ENCODE results near the gene SLC2A1.

The SLC2A1 gene

GRCh38 chr1:42945164-42945563, 13.5 kb downstream of the SLC2A1 start:
- FAIRE-seq (peak; percentile 13), DNase-seq (ENCODE audit: insufficient read length, low spot score) (no peak)
- TF ChIP-seq PAX5 (IDR thresholded peaks at IDR 0.05; ENCODE audit: insufficient read depth, low read length, severe bottlenecking) = no peak
- no peak for TF ChIP-seq POU2F2 (IDR thresholded peaks at IDR 0.05; ENCODE audit: low read depth, low read length)
- no peak for TF ChIP-seq SPI1 (IDR thresholded peaks at IDR 0.05; ENCODE audit: low read depth, low read length)

GRCh38 chr1:42944246-42944928, 14.3 kb downstream of the SLC2A1 start:
- FAIRE-seq (no peak), DNase-seq (ENCODE audit: insufficient read length, low spot score) (no peak)
- no peak for TF ChIP-seq PAX5 (IDR thresholded peaks at IDR 0.05; ENCODE audit: insufficient read depth, low read length, severe bottlenecking)
- peak; percentile 75 for TF ChIP-seq SPI1 (IDR thresholded peaks at IDR 0.05; ENCODE audit: low read depth, low read length)

DNA sequence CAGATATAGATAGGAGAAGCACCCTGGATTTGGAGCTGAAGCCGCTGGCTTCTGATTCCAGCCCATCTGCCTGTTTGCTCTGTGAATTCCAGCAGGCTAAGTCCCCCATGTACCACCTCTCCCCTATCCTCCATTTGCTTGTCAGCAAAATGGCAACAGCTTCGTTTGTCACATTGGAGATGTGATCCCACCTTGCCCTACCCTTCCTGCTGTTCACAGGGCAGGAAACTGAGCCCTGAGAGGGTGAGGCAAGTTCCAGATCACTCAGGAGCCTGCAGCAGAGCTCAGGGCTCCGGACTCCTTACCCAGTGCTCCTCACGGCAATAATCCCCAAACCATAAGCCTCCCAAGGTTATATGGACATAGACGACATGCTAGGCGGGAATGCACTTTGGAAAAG, 14.9 kb downstream of the SLC2A1 start:
- FAIRE-seq (no peak), DNase-seq (ENCODE audit: insufficient read length, low spot score) (no peak)
- TF ChIP-seq POLR2AphosphoS5 (IDR thresholded peaks at IDR 0.05; ENCODE audit: low read depth, low read length) (no peak), POLR2A (IDR thresholded peaks at IDR 0.05; ENCODE audit: low read depth, low read length) (no peak), TAF1 (IDR thresholded peaks at IDR 0.05; ENCODE audit: low read depth, low read length) (no peak), POU2F2 (IDR thresholded peaks at IDR 0.05; ENCODE audit: low read depth, low read length) (no peak), SPI1 (IDR thresholded peaks at IDR 0.05; ENCODE audit: low read depth, low read length) (no peak), PAX5 (IDR thresholded peaks at IDR 0.05; ENCODE audit: insufficient read depth, low read length, severe bottlenecking) (no peak)

DNA sequence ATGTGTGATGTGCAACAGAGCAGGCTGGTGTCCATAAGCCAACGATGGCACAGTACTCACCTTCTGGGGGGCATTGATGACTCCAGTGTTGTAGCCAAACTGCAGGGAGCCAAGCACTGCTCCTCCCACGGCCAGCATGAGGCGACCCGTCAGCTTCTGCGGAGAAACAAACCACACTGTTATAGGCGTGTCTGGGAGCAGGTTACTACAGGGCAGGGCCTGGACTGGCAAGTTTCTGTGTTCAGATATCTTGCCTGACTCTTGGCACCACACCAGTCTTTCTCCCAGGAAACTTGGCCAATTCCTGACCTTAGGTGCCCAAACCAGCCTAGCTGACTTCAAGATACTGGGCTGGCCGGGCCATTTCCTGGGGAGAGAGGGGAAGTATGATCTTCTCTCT, 15.5 kb downstream of the SLC2A1 start:
- no peak for DNase-seq (ENCODE audit: insufficient read length, low spot score)
- no peak for TF ChIP-seq PAX5 (IDR thresholded peaks at IDR 0.05; ENCODE audit: insufficient read depth, low read length, severe bottlenecking)
- no peak for TF ChIP-seq POU2F2 (IDR thresholded peaks at IDR 0.05; ENCODE audit: low read depth, low read length)
- no peak for TF ChIP-seq SPI1 (IDR thresholded peaks at IDR 0.05; ENCODE audit: low read depth, low read length)
- TF ChIP-seq POLR2A (IDR thresholded peaks at IDR 0.05; ENCODE audit: low read depth, low read length) = no peak
- TF ChIP-seq TAF1 (IDR thresholded peaks at IDR 0.05; ENCODE audit: low read depth, low read length) = no peak
- TF ChIP-seq POLR2AphosphoS5 (IDR thresholded peaks at IDR 0.05; ENCODE audit: low read depth, low read length) = no peak
- FAIRE-seq = peak; percentile 31

- DNase-seq (ENCODE audit: insufficient read length, low spot score) (no peak), FAIRE-seq (no peak)
- TF ChIP-seq POLR2A (IDR thresholded peaks at IDR 0.05; ENCODE audit: low read depth, low read length) = no peak
- TF ChIP-seq SPI1 (IDR thresholded peaks at IDR 0.05; ENCODE audit: low read depth, low read length) = peak; percentile 54
- TF ChIP-seq TAF1 (IDR thresholded peaks at IDR 0.05; ENCODE audit: low read depth, low read length) = no peak
Observed at GRCh38 chr1:42942444-42942843, 16.2 kb downstream of the SLC2A1 start.

DNA sequence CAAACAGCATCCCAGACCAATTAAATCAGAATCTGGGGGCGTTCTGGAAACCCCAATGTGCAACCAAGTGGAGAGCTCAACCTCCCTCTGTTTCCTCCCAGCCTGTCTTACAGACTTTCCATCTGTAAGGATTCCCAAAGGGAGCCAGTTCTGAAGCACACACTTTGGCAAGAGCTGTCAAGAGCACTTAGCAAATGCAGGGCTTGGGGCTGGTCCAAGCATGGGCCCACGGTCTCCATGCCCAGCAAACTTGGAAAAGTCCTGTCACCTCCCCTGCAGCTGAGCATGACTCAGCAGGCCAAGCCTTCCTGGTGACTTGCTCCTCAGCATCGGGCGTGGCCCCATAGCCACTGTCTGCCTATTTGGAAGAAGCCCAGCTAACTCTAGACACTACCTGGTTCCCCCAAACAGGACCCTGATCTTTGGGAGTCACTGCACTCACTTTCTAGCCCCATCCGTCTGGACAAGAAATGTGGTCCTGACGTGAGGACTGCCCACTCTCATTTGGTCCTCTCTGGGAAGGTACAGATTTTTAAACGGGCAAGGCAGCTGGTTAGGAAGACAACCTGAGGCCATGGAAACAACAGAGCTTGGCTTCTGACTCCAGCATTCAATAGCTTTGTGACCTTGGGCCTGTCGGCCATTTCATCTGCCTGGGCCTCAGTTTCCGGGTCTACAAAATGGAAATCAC, 16.9 kb downstream of the SLC2A1 start:
- no peak for TF ChIP-seq POU2F2 (IDR thresholded peaks at IDR 0.05; ENCODE audit: low read depth, low read length)
- no peak for TF ChIP-seq TAF1 (IDR thresholded peaks at IDR 0.05; ENCODE audit: low read depth, low read length)
- no peak for TF ChIP-seq POLR2AphosphoS5 (IDR thresholded peaks at IDR 0.05; ENCODE audit: low read depth, low read length)
- FAIRE-seq = peak; percentile 5
- DNase-seq (ENCODE audit: insufficient read length, low spot score) = no peak

- DNase-seq (ENCODE audit: insufficient read length, low spot score) (no peak), FAIRE-seq (no peak)
- TF ChIP-seq POU2F2 (IDR thresholded peaks at IDR 0.05; ENCODE audit: low read depth, low read length) = no peak
- TF ChIP-seq PAX5 (IDR thresholded peaks at IDR 0.05; ENCODE audit: insufficient read depth, low read length, severe bottlenecking) = no peak
- no peak for TF ChIP-seq POLR2A (IDR thresholded peaks at IDR 0.05; ENCODE audit: low read depth, low read length)
- TF ChIP-seq SPI1 (IDR thresholded peaks at IDR 0.05; ENCODE audit: low read depth, low read length) = no peak
- no peak for TF ChIP-seq POLR2AphosphoS5 (IDR thresholded peaks at IDR 0.05; ENCODE audit: low read depth, low read length)
- no peak for TF ChIP-seq TAF1 (IDR thresholded peaks at IDR 0.05; ENCODE audit: low read depth, low read length)
Observed at GRCh38 chr1:42940851-42941639, 17.6 kb downstream of the SLC2A1 start.

DNA sequence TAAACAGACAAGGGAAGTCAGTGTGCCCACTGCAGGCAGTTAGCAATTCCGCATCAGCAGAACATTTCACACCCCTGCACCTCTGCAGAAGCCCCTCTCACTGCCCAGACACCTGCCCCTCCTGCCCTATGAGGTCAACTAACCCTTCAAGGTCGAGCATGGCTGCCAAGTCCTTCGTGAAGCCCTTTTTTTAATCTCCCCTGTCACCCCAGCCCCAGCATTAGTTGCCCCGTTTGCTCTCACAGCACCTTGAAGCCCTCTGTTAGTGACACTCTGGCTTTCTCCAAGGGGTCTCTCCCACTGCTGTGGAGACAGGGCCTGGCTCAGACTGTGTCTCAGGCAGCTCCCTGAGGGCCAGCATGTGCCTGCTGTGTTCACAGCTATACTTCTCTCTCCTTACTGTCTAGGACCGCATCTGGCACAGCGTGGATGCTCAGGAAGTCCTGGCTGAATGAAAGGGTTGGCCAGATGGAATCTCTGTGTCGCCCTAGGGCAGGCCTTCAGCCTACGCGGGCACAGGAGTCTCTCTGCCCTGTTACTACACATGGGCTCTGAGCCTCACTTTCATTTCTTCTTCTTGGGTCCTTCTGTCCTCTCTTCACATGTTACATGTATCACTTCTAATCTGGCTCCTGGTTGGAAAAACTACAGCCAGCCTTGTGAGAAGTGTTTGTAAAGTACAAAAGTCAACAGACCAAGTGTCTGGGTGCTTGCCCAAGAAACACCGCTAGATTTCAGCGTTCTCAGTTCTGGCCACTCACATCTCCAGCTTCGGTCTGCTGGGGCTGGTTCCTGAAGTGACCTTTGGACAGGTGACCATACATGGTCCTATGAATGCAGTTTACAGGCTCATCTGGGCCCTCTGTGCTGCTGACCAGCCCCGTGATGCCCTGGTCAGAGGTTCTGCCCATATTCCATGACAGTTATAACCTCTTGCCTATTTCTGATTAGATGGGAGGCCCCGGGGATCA, 19.7 kb downstream of the SLC2A1 start:
- TF ChIP-seq TAF1 (IDR thresholded peaks at IDR 0.05; ENCODE audit: low read depth, low read length) = no peak
- no peak for TF ChIP-seq PAX5 (IDR thresholded peaks at IDR 0.05; ENCODE audit: insufficient read depth, low read length, severe bottlenecking)
- no peak for TF ChIP-seq POLR2AphosphoS5 (IDR thresholded peaks at IDR 0.05; ENCODE audit: low read depth, low read length)
- TF ChIP-seq SPI1 (IDR thresholded peaks at IDR 0.05; ENCODE audit: low read depth, low read length) = no peak
- no peak for TF ChIP-seq POLR2A (IDR thresholded peaks at IDR 0.05; ENCODE audit: low read depth, low read length)
- no peak for TF ChIP-seq POU2F2 (IDR thresholded peaks at IDR 0.05; ENCODE audit: low read depth, low read length)
- no peak for DNase-seq (ENCODE audit: insufficient read length, low spot score)
- FAIRE-seq = no peak

Data from GM12891 (cell line).